Motor neuron (in vitro differentiated cells): Measurements from ENCODE around the gene DEDD2. TPM values are rescaled to one million over a fixed set of nuclear protein-coding genes. Genes with fewer than 3 reads are reported as not detected.

ENCODE experiments used
- ATAC-seq, 8 experiments: fragments of 200-7000 bp; cut with Tn5 transposase; replicated peaks in 6 of 8; 2 replicates each; pipeline ENCODE4 v1.8.0; 2021; ENCODE audit warnings: mild to moderate bottlenecking in 8 of 8, moderate library complexity in 8 of 8
- H3K27ac ChIP-seq, 2 donors: fragments of 250-450 bp; sonication (Bioruptor Pico); 2 replicates each; pipeline ENCODE4 v1.9.0; 2021; ENCODE audit warnings: antibody characterized with exemption in 2 of 2, mild to moderate bottlenecking in 2 of 2, moderate library complexity in 1 of 2
- H3K4me1 ChIP-seq, 2 donors: fragments of 250-450 bp; sonication (Bioruptor Pico); replicated peaks in 1 of 2; 2 replicates each; pipeline ENCODE4 v1.6.1; 2021; ENCODE audit warnings: antibody characterized with exemption in 2 of 2, mild to moderate bottlenecking in 2 of 2, moderate library complexity in 1 of 2
- H3K4me3 ChIP-seq, 5 donors: fragments of 250-450 bp; sonication (Bioruptor Pico); 2 replicates each; pipeline ENCODE4 v1.9.0; 2021; ENCODE audit warnings: antibody characterized with exemption in 5 of 5, mild to moderate bottlenecking in 5 of 5, moderate library complexity in 4 of 5
- WGBS, 10 experiments: fragments of 450-650 bp; shearing (Covaris generic); methylation state at CpG; one replicate each; pipeline ENCODE4 v1.0.0; 2022; 5-methylcytosine and 5-hydroxymethylcytosine counted together
- in situ Hi-C, 9 experiments: fragments of 400-800 bp; cut with MboI; loops; one replicate each; pipeline ENCODE4 v1.15.0; 2021; ENCODE audit warnings: low sequenced_read_pairs in 9 of 9, low pct_unique_long_range_greater_than_20kb in 2 of 9; ENCODE audit not compliant: unreplicated experiment in 9 of 9
- total RNA-seq, 8 experiments: library from RNA; unstranded; fragments of 300-600 nt; gene quantifications; 2 replicates each; pipeline versions ENCODE4 v1.2.3 to v1.2.4, GENCODE V29; 2022

DEDD2 gene
- total RNA-seq, 8 experiments from 2014 or later, result 17.9 to 35.9 (median 24.7) TPM

DNA sequence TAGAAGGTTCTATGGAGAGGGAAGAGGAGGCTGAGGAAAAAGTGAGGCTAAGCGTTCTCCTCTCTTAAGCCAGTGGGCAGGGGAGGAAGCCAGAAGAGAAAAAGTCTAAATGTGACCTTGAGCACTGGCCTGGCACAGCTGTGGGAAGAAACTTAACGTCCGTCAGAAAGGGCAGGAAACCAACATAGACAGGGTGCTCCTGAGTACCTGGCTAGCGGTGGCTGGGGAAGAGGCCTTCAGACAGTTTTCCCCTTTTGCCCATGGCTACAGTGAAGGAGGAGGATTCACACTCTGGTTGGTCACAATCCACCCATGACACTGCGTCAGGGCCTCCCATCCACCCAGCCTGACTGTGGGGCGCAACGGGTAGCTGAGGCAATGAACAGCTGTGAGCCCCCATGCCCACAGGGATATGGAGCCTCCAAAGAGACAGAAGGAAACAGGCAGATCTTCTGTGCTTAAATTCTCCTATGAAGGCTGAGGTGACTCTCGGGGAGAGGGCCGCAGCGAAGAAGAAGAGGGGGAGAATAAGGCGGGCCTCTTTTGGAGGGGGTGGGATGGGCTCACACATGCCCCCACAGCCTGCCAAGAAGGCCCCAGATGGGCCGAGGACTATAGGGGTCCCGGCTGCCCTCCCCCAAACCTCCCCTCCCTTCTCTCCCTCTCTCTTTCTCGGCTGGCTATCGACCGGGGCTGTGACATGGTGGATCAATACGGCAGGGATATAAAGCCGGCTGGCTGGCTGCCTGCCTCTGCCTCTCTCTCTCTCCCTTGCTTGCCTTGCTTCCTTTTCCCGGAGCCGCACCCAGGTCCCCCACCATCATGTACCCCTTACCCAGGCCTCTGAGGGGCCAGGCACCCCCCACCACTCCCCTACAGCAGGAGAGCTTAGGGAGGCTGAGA is 65.4 kb downstream of the DEDD2 start:
- Histone ChIP-seq H3K27ac (peak overlapping the region; percentile 97), H3K4me3 (peak overlapping the region; percentile 7 to 30 (median 15)), H3K4me1 (peaks cover 74 to 79% of the 10 kb centered on the region in 2 donors)
- in situ Hi-C loops, result no loop called here
- ATAC-seq, result no peak
- WGBS, 10 experiments, result 0 to 100% (median 59%) methylated on average over 1 to 5 of the region's 20 CpGs; no CpG with 5 or more reads in 3 of the 10 experiments

DNA sequence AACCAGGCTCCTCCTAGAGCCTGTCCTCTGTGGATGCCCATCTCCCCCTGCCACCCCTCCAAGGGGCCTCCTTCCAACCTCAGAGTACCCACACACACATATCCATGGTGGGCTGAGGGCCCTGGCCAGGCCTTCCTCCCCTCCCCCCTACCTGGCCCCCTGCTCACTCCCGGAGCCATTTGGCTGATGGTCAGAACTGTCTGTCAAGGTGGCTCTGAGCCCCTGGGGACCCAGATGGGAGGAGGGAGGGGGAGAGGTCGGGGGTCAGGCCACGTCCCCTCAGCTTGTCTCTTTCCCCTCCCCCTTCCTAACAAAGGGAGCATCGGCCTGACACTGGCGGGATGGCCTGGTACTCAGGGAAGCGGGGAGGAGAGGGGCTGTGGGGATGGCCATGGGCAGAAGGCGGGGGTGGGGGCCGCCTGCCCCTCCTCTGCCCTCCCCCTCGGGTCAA is 66.5 kb downstream of the DEDD2 start:
- Histone ChIP-seq H3K4me1 (peaks cover 66 to 69% of the 10 kb centered on the region in 2 donors), H3K27ac (peak overlapping the region; percentile 97), H3K4me3 (peak overlapping the region; percentile 6 to 21 (median 15))
- peak in 5 of 8 experiments; percentile 33 to 65 (median 60) for ATAC-seq
- in situ Hi-C loops, result no loop called here
- no CpG with 5 or more reads among the region's 9 CpGs for WGBS, 10 experiments

DNA sequence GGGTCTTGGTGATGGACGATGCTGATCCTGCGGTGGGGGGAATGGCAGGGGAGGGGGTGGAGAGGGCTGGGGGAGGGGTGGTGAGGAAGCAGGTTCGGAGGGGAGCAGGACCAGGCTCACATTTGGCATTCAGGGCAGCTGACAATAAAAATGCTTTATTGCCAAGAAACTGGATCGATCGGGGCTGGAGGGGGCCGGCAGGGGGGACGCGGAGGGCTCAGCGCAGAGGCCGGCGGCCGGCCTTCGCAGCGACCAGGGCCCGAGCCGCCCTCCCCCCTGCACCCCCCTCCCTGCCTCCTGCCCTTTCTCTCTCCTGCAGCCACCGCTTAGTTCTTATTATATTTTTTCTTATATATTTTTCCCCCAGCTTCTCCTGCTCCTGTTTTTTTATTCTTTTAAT is 67.1 kb downstream of the DEDD2 start:
- in situ Hi-C loops, result no loop called here
- peak overlapping the region; percentile 6 to 21 (median 15) for H3K4me3 ChIP-seq
- peak in 5 of 8 experiments; percentile 62 to 73 (median 64) for ATAC-seq
- peak overlapping the region; percentile 97 for H3K27ac ChIP-seq
- WGBS, 10 experiments, result no CpG with 5 or more reads among the region's 17 CpGs
- peaks cover 61 to 63% of the 10 kb centered on the region in 2 donors for H3K4me1 ChIP-seq

DNA sequence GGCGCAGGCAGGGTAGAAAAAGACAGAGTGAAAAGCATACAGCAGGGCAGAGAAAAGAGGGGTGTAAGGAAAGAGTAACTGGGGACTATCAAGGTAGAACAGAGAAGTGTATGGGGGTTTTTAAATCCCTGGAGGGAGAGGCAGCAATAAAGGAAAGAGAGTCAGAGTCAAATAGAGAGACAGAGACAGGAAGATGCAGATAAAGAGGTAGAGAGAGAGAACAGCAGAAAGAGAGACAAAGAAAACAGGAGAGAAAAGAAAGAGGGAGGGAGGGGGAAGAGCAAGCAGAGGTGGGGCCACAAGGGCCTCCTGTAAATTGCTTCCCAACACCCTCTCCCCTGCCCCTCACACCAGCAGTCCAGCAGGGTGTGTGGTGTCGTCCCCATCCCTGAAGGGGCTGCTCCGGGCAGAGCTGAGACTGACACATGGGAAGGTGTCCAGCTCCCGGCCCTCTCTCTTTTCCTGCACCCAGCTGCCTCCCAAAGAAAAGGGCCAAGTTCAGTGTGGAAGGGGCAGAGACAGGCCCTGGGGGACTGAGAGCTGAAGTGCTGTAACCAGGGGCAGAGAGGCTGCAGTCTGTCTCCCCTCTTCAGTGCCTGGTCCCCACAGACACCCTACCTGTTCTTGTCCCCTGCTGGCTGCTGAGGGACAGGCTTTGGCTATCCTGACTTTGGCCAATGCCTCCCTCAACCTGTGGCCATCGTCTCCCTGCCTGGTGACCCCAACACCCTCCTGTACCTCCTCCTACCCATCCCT is 67.9 kb downstream of the DEDD2 start:
- in situ Hi-C loops, result no loop called here
- Histone ChIP-seq H3K4me1 (peaks cover 53 to 56% of the 10 kb centered on the region in 2 donors), H3K4me3 (no peak overlapping the region), H3K27ac (peak overlapping the region; percentile 89 to 97)
- peak in 4 of 8 experiments; percentile 2 to 9 (median 5) for ATAC-seq
- 33 to 100% (median 67%) methylated on average over 1 of the region's 5 CpGs; no CpG with 5 or more reads in 3 of the 10 experiments for WGBS, 10 experiments

Other genes with a start within 250 kb of the DEDD2 start
- gene ATP1A3, start 223.4 kb downstream of the DEDD2 start, total RNA-seq, result 100 to 1,000 TPM in 4 of 8 experiments, 10 to 100 TPM in 1, 1 to 10 TPM in 3; 2.4 to 243 (median 117) TPM
- 10 to 100 TPM in 3 of 8 experiments, 1 to 10 TPM in 3, under 1 TPM in 2; 0.41 to 19.5 (median 6.1) TPM for gene GRIK5, start 147.5 kb downstream of the DEDD2 start, total RNA-seq
- 10 to 100 TPM in 6 of 8 experiments, 1 to 10 TPM in 2; 7.4 to 17.4 (median 11.6) TPM for gene ZNF574, start 141.5 kb downstream of the DEDD2 start, total RNA-seq
- gene POU2F2, start 85.2 kb downstream of the DEDD2 start, total RNA-seq, result 10 to 100 TPM in 4 of 8 experiments, 1 to 10 TPM in 2, under 1 TPM in 2; 0.54 to 30.6 (median 7.7) TPM
- 10 to 100 TPM in 2 of 8 experiments, 1 to 10 TPM in 6; 5.1 to 14.1 (median 8.0) TPM for gene ZNF526, start 2.6 kb upstream of the DEDD2 start, total RNA-seq
- 10 to 100 TPM; 17.7 to 30.0 (median 26.5) TPM for gene GSK3A, start 24.9 kb upstream of the DEDD2 start, total RNA-seq
- gene ERF, start 37.5 kb upstream of the DEDD2 start, total RNA-seq, result 10 to 100 TPM in 7 of 8 experiments, 1 to 10 TPM in 1; 8.4 to 55.4 (median 17.4) TPM
- gene CIC, start 51.6 kb upstream of the DEDD2 start, total RNA-seq, result 10 to 100 TPM; 15.8 to 59.1 (median 27.9) TPM
- 1 to 10 TPM in 6 of 8 experiments, under 1 TPM in 2; 0.92 to 2.6 (median 1.1) TPM for gene PRR19, start 84.5 kb upstream of the DEDD2 start, total RNA-seq
- 100 to 1,000 TPM in 4 of 8 experiments, 10 to 100 TPM in 4; 19.2 to 230 (median 114) TPM for gene PAFAH1B3, start 84.9 kb upstream of the DEDD2 start, total RNA-seq
- gene TMEM145, start 95.6 kb upstream of the DEDD2 start, total RNA-seq, result 10 to 100 TPM in 2 of 8 experiments, 1 to 10 TPM in 4, under 1 TPM in 1, not detected in 1; 0.42 to 18.5 (median 5.9) TPM
- gene MEGF8, start 108.0 kb upstream of the DEDD2 start, total RNA-seq, result 10 to 100 TPM in 7 of 8 experiments, 1 to 10 TPM in 1; 9.8 to 72.2 (median 28.7) TPM
- 1 to 10 TPM in 3 of 8 experiments, under 1 TPM in 3, not detected in 2; 0.76 to 4.6 (median 1.1) TPM for gene CNFN, start 172.6 kb upstream of the DEDD2 start, total RNA-seq
- gene LIPE, start 209.7 kb upstream of the DEDD2 start, total RNA-seq, result 10 to 100 TPM in 3 of 8 experiments, 1 to 10 TPM in 5; 4.2 to 13.5 (median 7.2) TPM
- gene CXCL17, start 225.3 kb upstream of the DEDD2 start, total RNA-seq, result under 1 TPM in 5 of 8 experiments, not detected in 3; 0.11 to 0.57 (median 0.36) TPM